Measurements from ENCODE around the gene RALGPS1. TPM values are rescaled to one million over a fixed set of nuclear protein-coding genes. Genes with fewer than 3 reads are reported as not detected.

The RALGPS1 gene
- total RNA-seq, 1 experiment from 2014 or later = 6.4 TPM

DNA sequence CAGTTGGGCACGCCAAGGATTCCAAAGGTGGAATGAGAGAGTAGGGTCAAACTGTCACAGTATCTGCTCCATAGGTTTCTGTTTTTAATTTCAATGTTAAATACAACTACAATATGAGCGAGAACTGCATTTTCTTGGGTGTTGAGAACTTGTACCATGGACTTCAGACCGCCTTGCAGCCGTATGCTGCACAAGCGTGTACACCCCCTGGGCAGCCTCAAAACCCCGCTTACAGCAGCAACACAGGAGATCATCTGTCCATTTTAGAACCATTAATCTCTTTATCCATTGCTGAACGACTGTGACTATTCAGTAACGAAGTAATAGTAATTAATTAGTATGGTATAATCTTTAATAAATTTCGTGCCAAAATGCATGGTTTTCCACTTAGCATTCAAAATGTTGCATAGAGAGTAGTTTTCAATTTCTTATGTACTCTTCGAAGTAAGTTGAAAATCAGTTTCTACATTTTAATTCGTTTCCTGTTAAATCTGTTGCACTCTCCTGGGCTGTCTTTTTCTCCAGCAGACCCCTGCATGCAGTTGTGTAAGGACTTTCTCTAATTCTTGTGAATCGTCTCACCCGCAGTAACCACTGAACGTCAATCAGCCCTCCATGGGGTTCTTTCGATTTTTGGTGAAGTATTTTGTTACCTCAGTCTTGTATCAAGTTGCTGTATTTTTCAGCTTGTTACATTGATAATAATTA, 308.0 kb downstream of the RALGPS1 start:
- Histone ChIP-seq H3K4me3 (ENCODE audit: insufficient read depth, low read depth, low read length) (no peak overlapping the region), H3K27me3 (ENCODE audit: control insufficient read depth, insufficient read depth, low read length) (peaks cover 19% of the 10 kb centered on the region), H3K36me3 (replicated peaks; ENCODE audit: control insufficient read depth, insufficient read depth, low read length) (no peaks in the 10 kb centered on the region)
- DNase-seq = no peak

DNA sequence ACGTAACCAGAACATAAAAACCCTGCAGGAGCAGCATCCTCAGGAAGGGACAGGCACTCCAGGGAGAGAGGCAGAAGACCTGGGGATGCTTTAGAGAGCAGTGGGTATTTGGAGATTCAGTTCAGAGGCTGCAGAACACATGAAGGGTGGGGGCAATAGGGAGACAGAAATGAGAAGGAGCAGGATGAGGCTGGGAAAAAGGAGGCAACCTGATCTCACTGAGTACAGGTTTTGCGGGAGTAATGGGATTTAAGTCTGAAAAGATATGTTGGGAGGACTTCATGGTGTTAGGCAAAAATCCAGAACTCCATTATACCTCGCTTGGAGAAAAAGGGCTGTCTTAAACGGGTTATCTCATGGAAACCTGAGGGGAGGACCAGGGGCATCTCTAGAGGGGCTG, 308.7 kb downstream of the RALGPS1 start:
- no peak overlapping the region for H3K4me3 ChIP-seq (ENCODE audit: insufficient read depth, low read depth, low read length)
- peak; percentile 16 for DNase-seq
- peaks cover 19% of the 10 kb centered on the region for H3K27me3 ChIP-seq (ENCODE audit: control insufficient read depth, insufficient read depth, low read length)
- no peaks in the 10 kb centered on the region for H3K36me3 ChIP-seq (replicated peaks; ENCODE audit: control insufficient read depth, insufficient read depth, low read length)

DNA sequence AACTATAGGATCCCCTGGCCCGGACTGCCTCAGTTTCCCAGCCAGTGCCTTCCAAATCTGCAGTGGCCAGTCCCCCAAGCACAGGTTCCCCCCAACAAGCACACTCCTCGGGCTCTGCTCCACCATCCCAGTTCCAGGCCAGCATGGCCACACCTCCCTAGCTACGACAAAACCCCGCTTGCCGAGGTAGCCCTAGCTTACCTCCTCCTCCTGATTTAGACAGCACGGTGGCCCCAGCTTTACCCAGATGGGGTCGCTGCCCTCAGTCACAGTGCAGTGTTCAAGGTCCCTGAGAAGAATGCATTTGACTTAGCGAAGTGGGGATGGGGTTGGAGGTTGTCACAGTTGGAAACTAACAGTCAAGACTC, 309.2 kb downstream of the RALGPS1 start:
- peak; percentile 71 for DNase-seq
- H3K4me3 ChIP-seq (ENCODE audit: insufficient read depth, low read depth, low read length) = peak overlapping the region; percentile 73
- H3K36me3 ChIP-seq (replicated peaks; ENCODE audit: control insufficient read depth, insufficient read depth, low read length) = no peaks in the 10 kb centered on the region
- peaks cover 19% of the 10 kb centered on the region for H3K27me3 ChIP-seq (ENCODE audit: control insufficient read depth, insufficient read depth, low read length)

DNA sequence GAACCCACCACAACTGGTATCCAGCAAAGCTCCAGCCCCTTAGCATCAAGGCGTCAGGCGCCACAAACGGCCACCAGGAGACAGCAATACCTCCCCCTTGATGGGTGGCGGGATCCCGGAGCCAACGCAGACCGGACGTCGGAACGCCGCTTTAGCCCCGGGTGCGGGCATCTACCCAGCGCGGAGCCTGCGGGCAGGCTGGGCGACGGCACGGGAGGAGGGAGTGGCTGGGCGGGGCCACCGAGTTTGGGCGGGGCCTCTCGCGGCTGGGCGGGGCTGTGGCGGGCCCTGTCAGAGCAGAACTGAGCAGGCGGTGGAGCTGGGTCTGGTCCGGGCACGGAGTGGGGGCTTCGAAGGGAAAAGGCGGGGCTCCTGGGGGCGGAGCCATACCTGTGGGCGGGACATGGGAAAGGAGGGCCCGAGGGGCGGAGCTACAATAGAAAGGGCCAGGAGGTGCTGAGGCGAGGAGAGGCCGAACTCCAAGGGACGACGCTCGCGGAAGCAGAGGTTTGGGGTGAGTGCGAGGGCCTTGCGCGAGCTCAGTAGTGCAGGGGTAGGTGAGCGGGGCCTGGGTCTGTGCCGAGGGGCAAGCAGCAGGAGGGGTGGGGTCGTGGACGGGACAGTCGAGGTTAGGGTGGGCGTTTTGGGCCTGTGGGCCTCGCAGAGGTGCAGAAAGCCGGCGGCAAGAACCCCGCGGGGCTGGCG, 309.7 kb downstream of the RALGPS1 start:
- no peaks in the 10 kb centered on the region for H3K36me3 ChIP-seq (replicated peaks; ENCODE audit: control insufficient read depth, insufficient read depth, low read length)
- H3K4me3 ChIP-seq (ENCODE audit: insufficient read depth, low read depth, low read length) = peak overlapping the region; percentile 73
- peak; percentile 100 for DNase-seq
- peaks cover 19% of the 10 kb centered on the region for H3K27me3 ChIP-seq (ENCODE audit: control insufficient read depth, insufficient read depth, low read length)

DNA sequence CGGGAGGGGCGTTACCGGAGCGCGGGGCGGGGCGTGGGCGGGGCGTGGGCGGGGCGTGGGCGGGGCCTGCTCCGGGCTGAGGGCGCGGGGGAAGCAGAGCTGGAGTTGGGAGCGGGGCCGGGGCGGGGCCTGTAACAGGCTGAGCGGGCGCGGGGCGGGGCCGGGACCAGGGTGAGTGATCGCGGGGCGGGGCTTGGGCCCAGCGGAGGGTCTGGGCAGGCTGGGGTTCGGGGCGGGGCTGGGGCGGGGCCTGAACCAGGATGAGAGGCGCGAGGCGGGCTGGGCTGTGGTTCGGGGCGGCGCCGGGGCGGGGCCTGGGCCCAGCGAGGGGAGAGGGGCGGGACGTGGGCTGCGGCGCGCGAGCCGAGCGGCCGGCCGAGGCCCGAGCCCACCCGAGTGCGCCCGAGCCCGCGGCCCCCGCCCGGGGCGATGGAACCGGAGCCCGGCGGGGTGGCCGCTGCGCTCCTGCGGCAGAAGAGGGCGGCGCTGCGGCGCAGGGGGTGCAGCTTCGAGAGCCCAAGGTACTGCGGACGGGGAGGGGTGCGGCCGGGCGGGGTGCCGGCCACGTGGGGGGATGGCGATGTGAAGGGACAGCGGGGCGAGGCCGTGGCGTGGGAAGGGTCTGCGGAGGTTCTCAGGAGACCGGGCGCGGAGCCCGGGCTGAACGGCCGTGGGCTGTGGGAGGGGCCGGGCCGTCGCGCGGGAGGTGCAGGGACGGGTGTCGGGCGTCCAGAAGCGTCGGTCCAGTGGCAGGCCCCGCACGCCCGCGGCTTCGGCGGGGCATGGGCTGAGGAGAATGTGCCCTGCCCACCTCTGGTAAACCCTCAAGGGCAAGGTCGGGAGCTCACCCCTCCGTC, 310.5 kb downstream of the RALGPS1 start:
- H3K27me3 ChIP-seq (ENCODE audit: control insufficient read depth, insufficient read depth, low read length) = peaks cover 19% of the 10 kb centered on the region
- peak overlapping the region; percentile 73 for H3K4me3 ChIP-seq (ENCODE audit: insufficient read depth, low read depth, low read length)
- DNase-seq = peak; percentile 100
- H3K36me3 ChIP-seq (replicated peaks; ENCODE audit: control insufficient read depth, insufficient read depth, low read length) = no peaks in the 10 kb centered on the region

DNA sequence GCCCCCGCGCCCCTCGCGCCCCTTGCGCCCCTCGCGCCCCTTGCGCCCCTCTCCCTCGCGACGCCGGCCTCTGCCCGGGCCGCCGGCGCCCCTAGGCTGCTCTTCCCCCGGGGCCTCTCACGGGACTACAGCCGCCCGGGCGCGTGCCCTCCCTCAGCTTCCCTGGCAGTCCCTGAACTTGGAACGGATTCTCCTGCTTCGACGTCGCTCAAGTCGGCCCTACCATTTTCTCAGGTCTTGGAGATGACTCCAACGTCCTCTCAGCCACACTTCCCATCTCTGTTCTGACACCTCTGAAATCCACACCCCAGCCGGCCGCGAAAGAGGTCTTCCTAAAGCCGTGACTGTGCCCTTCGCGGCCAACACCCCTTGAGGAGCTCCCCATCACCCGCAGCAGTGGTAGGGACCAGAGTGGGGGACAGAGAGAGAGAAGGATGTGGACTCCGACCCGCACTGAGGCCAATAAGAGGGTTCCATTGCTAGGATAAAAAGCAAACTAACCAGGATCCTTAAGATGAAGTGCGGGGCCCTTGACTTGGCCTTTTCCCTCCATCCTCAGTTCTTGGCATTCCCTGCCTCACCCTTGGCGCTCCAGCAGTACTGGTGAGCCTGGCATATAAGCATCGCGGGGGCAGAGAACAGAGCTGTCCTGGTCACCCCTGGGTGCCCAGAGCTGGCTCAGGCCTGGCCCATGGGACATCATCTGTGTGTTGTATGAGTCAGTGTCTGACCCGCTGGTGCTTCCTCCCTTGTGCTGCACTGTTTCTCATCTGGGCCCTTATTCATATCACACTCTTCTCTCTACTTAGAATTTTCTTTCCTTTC, 311.4 kb downstream of the RALGPS1 start:
- Histone ChIP-seq H3K36me3 (replicated peaks; ENCODE audit: control insufficient read depth, insufficient read depth, low read length) (no peaks in the 10 kb centered on the region), H3K27me3 (ENCODE audit: control insufficient read depth, insufficient read depth, low read length) (peaks cover 19% of the 10 kb centered on the region), H3K4me3 (ENCODE audit: insufficient read depth, low read depth, low read length) (peak overlapping the region; percentile 64)
- DNase-seq = peak; percentile 21

DNA sequence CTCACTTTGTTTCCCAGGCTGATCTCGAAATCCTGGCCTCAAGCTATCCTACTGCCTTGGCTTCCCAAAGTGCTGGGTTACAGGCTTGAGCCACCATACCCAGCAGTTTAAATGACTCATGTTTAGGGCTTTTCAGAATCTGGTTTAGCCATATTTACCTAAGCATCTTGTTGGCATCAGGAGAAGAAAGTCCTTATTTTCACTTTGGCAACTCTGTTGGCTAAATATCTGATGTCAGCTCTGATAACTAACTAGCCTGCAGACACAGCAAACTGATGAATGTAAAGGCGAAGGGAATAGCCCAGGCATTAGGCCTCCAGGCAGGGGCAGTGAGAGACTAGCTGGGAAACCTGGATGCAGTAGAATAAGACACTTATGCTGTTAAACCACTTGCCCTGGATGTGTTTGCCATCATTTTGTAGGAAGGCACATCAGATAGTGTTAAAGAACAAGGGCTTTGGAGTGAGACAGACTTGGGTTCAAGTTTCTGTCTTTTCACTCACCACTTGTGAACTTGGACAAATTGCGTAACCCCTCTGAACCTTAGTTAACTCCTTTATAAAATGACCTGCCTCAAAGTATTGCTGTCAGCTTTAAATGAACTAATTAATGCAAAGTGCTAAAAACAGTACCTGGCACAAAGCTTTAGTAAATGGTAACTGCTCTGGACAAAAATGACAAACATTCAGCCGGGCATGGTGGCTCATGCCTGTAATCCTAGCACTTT, 315.3 kb downstream of the RALGPS1 start:
- no peak overlapping the region for H3K4me3 ChIP-seq (ENCODE audit: insufficient read depth, low read depth, low read length)
- no peak for DNase-seq
- H3K36me3 ChIP-seq (replicated peaks; ENCODE audit: control insufficient read depth, insufficient read depth, low read length) = no peaks in the 10 kb centered on the region
- peaks cover 17% of the 10 kb centered on the region for H3K27me3 ChIP-seq (ENCODE audit: control insufficient read depth, insufficient read depth, low read length)

DNA sequence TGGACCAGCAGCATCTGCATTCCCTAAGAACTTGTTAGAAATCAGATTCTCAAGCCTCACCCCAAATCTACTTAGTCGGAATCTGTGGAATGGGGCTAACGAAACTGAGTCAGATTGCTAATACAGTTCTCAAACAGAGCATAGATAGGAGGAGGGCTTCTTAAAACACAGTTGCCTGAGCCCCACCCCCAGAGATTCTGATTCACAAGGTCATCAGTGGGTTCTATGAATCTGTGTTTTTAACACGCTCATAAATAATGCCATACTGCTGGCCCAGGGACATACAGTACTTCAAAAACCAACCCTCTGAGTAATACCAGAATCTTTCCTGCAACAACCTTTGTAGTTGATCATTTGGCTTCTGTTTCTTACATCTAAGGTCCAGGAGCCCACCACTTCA, 317.1 kb downstream of the RALGPS1 start:
- no peak for DNase-seq
- Histone ChIP-seq H3K4me3 (ENCODE audit: insufficient read depth, low read depth, low read length) (no peak overlapping the region), H3K36me3 (replicated peaks; ENCODE audit: control insufficient read depth, insufficient read depth, low read length) (no peaks in the 10 kb centered on the region), H3K27me3 (ENCODE audit: control insufficient read depth, insufficient read depth, low read length) (peaks cover 4% of the 10 kb centered on the region; the same call in 1 of the 2 replicates)

DNA sequence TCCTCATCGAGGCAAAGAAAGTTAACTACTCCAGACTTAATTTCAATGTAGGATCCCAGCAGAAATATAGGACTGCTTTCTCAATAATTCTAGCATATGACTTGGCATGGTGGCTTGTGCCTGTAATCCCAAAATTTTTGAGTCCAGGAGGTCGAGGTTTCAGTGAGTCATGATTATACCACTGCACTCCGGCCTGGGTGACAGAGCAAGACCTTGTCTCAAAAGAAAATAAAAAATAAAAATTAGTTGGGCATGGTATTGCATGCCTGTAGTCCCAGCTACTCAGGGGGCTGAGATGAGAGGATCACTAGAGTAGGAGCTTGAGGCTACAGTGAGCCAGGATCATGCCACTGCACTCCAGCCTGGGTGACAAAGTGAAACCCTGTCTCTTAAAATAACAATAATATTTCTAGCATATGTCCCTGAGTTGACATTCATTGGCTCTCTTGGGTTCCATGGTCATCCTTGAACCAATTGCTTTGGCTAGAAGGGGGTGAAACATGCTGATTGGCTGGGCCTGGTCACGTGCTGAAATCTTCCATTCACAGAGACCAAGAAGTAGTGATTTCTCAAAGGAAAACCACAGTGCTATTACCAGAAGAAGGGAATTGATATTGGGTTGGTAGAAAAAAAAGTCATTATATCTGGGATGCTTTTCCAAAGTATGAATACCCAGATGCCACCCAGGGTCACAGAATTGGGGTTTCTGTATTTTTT, 318.4 kb downstream of the RALGPS1 start:
- Histone ChIP-seq H3K27me3 (ENCODE audit: control insufficient read depth, insufficient read depth, low read length) (no peaks in the 10 kb centered on the region), H3K36me3 (replicated peaks; ENCODE audit: control insufficient read depth, insufficient read depth, low read length) (no peaks in the 10 kb centered on the region; the same call in 1 of the 2 replicates), H3K4me3 (ENCODE audit: insufficient read depth, low read depth, low read length) (no peak overlapping the region)
- DNase-seq = no peak

DNA sequence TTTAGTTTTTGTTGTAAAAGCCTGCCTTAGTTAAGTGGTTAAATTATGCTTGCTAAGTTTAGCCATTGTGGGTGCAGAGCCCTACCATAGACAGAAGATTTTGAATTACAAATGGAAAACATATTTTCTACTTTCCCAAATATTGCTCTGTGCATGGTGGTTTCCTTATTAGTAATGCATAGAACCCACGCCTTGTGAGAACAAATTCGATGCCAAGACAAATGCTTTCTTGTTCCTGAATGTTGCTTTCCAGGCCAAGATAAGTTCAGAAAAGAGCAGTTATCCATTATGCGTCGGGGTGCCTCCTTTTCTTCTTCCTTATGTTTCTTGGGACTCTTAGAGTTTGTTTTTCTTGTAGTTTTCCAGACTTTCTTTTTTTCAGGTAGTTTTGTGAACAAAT, 319.0 kb downstream of the RALGPS1 start:
- no peak overlapping the region for H3K4me3 ChIP-seq (ENCODE audit: insufficient read depth, low read depth, low read length)
- H3K27me3 ChIP-seq (ENCODE audit: control insufficient read depth, insufficient read depth, low read length) = no peaks in the 10 kb centered on the region
- DNase-seq = no peak
- H3K36me3 ChIP-seq (replicated peaks; ENCODE audit: control insufficient read depth, insufficient read depth, low read length) = no peaks in the 10 kb centered on the region; the same call in 1 of the 2 replicates

DNA sequence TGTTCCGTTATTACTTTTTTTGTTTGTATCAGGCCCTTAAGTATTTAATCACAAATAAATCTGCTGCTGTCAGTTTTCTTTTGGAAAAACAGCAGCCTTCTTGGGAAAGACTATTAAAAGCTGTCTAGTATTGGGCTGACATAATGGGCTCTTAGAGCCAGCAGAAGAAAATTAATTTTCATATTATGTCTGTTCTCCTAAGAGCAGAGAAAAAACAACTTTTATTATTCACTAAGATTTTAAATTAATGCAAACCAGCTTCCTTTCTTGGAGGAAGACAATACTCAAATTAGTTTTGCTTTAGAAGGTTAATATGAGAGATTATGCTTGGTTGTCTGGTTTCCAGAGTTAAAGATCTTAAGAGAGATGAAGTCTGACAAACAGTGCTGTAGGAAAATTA, 319.4 kb downstream of the RALGPS1 start:
- no peak for DNase-seq

DNA sequence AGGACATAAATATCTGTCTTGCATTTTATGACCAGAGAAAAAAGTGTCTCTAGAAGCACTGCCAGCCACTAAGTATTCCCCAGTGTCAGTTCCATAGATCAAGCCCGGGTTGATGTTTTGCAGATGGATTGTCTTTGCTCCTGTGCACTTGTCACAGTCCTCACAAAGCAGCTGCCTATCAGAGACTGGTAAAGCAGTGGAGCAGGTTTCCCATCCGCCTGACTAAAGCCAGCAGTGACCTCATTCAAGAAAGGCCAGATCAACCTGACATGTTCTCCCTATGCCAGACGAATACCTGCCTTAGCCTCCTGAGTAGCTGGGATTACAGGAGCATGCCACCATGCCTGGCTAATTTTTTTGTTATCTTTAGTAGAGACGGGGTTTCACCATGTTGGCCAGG, 323.2 kb downstream of the RALGPS1 start:
- Histone ChIP-seq H3K4me3 (ENCODE audit: insufficient read depth, low read depth, low read length) (no peak overlapping the region), H3K36me3 (replicated peaks; ENCODE audit: control insufficient read depth, insufficient read depth, low read length) (no peaks in the 10 kb centered on the region; the same call in 1 of the 2 replicates), H3K27me3 (ENCODE audit: control insufficient read depth, insufficient read depth, low read length) (no peaks in the 10 kb centered on the region)
- DNase-seq = no peak

More for the DNA sequence above, 319.4 kb downstream of the RALGPS1 start:
- Histone ChIP-seq H3K27me3 (ENCODE audit: control insufficient read depth, insufficient read depth, low read length) (no peaks in the 10 kb centered on the region), H3K36me3 (replicated peaks; ENCODE audit: control insufficient read depth, insufficient read depth, low read length) (no peaks in the 10 kb centered on the region; the same call in 1 of the 2 replicates), H3K4me3 (ENCODE audit: insufficient read depth, low read depth, low read length) (no peak overlapping the region)

DNA sequence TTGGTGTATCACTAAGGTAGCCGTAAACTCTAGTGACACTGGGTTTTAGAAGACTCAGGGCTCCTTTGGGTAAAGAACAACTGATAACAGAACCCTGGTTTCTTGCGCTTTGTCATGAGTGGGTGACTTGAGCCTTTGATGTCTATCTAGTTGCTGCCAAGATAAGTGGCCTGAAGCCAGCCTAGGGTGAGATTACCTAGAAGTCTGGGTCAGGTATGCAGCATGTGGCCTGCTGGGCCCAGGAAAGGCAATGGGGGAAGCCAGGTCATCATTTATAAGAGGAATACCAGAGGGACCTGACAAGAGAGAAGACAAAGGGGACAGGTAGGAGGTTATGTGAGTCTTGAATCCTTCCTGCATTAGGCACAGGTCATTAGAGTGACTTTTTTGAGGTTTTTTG, 326.8 kb downstream of the RALGPS1 start:
- peak; percentile 35 for DNase-seq
- no peaks in the 10 kb centered on the region for H3K27me3 ChIP-seq (ENCODE audit: control insufficient read depth, insufficient read depth, low read length)
- no peaks in the 10 kb centered on the region; the same call in 1 of the 2 replicates for H3K36me3 ChIP-seq (replicated peaks; ENCODE audit: control insufficient read depth, insufficient read depth, low read length)
- H3K4me3 ChIP-seq (ENCODE audit: insufficient read depth, low read depth, low read length) = no peak overlapping the region

All from H7 (cell line).